ENCODE results near the gene ACSBG1. TPM values are rescaled to one million over a fixed set of nuclear protein-coding genes. Genes with fewer than 3 reads are reported as not detected.

Gene ACSBG1
- total and polyA plus RNA-seq, 10 of the 15 experiments (the other 5 are each of a cell fraction or from before 2014, with no cell fraction given): 0.11 to 0.75 (median 0.42) TPM

DNA sequence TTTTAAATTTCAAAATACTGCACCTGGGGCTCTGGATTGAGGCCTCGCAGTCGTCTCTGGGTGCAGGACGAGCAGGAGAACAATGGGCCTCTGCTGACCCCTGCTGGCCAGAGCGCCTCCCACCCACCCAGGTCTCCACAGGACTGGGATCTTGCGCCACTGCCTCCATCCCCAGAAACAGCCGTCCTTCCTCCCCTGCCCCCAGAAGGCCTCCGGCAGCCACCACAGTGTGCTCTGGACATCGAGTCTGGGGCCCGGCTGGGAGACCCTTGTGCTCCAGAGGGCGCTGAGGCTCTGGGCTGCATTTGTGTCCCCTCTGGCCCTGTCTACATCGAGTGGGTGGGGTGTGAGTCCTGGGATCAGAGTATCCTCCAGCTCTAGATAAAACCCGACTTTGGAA is 6.7 kb upstream of the ACSBG1 start:
- BruUV-seq (replicated peaks): no TSS peak
- SMC1A ChIA-PET (ENCODE audit: uncharacterized antibody, unreplicated experiment): interaction anchor here (0.7 to 5.0 kb wide), 20 partner anchors 17 to 282 kb away, joined by 3 to 55 read pairs (median 5); partner anchors contain the start of gene CIB2
- CTCF ChIA-PET: interaction anchor here (0.6 to 5.5 kb wide), 42 partner anchors 10 to 854 kb away, joined by 3 to 164 read pairs (median 4); partner anchors contain the start of genes CIB2, IREB2 and SKIC8
- WGBS (ENCODE audit: insufficient coverage, insufficient replicate concordance, low lambda C conversion rate, missing lambda C conversion rate): 13% methylated on average over 12 of the region's 12 CpGs
- no peak overlapping the region for H2AFZ ChIP-seq (ENCODE audit: control insufficient read depth, low read depth, low read length)
- POLR2A ChIA-PET: interaction anchor here (0.7 kb wide), 2 partner anchors 41 to 117 kb away, joined by 3 to 5 read pairs; no protein-coding TSS in a partner anchor
- intact Hi-C loops (cut with micrococcal nuclease; ENCODE audit: unreplicated experiment): loop anchor here (1.0 to 2.0 kb wide), 5 partner anchors 46 to 282 kb away; partner anchors contain the start of gene CIB2
- H3K9me3 ChIP-seq (replicated peaks; ENCODE audit: control insufficient read depth, insufficient read depth, low read length): no peaks in the 10 kb centered on the region
- H3K4me2 ChIP-seq (ENCODE audit: control insufficient read depth, insufficient read depth): no peak overlapping the region
- H3K27ac ChIP-seq (ENCODE audit: control insufficient read depth, insufficient read depth): no peak overlapping the region
- H3K27me3 ChIP-seq (replicated peaks in 1 of 2; ENCODE audit: control insufficient read depth in 2 of 2, insufficient read depth in 2 of 2, low read length in 1 of 2): no peaks in the 10 kb centered on the region
- RAD21 ChIA-PET (ENCODE audit: unreplicated experiment): interaction anchor here (0.7 to 4.0 kb wide), 12 partner anchors 13 to 282 kb away, joined by 3 to 44 read pairs (median 5); partner anchors contain the start of gene CIB2
- in situ Hi-C loops (cut with MboI): loop anchor here (5.0 kb wide), 2 partner anchors 129 to 284 kb away; no protein-coding TSS in a partner anchor
- no peak overlapping the region for H3K4me3 ChIP-seq
- no peaks in the 10 kb centered on the region for H3K79me2 ChIP-seq (ENCODE audit: control insufficient read depth, insufficient read depth, low read length)
- no peaks in the 10 kb centered on the region for H3K36me3 ChIP-seq (ENCODE audit: control insufficient read depth in 2 of 2, insufficient read depth in 2 of 2, low read length in 1 of 2)
- TF ChIP-seq CHD2 (IDR thresholded peaks at IDR 0.05; ENCODE audit: borderline replicate concordance, low read depth, low read length) (no peak), SMC3 (IDR thresholded peaks at IDR 0.05; ENCODE audit: borderline replicate concordance, low read length) (peak; percentile 96), YY1 (IDR thresholded peaks at IDR 0.05; ENCODE audit: low read depth, low read length) (peak; percentile 65), HDGF (IDR thresholded peaks at IDR 0.05) (no peak), DPF2 (IDR thresholded peaks at IDR 0.05) (no peak), SMAD1 (IDR thresholded peaks at IDR 0.05; ENCODE audit: low read depth, partially characterized antibody) (no peak), EGR1 (IDR thresholded peaks at IDR 0.05; ENCODE audit: borderline replicate concordance in 1 of 2, low read depth in 2 of 2, low read length in 2 of 2) (peak in 1 of 2 experiments; percentile 40; a peak in 1 of 3 replicates), SPI1 (IDR thresholded peaks at IDR 0.05; ENCODE audit: borderline replicate concordance, insufficient read depth, low read depth, low read length) (no peak), BHLHE40 (IDR thresholded peaks at IDR 0.05; ENCODE audit: borderline replicate concordance in 1 of 2, low read depth in 2 of 2, low read length in 1 of 2) (no peak), RAD21 (IDR thresholded peaks at IDR 0.05; ENCODE audit: insufficient read depth, low read depth, low read length) (peak; percentile 86)
- TF ChIP-seq, protein P1, sequence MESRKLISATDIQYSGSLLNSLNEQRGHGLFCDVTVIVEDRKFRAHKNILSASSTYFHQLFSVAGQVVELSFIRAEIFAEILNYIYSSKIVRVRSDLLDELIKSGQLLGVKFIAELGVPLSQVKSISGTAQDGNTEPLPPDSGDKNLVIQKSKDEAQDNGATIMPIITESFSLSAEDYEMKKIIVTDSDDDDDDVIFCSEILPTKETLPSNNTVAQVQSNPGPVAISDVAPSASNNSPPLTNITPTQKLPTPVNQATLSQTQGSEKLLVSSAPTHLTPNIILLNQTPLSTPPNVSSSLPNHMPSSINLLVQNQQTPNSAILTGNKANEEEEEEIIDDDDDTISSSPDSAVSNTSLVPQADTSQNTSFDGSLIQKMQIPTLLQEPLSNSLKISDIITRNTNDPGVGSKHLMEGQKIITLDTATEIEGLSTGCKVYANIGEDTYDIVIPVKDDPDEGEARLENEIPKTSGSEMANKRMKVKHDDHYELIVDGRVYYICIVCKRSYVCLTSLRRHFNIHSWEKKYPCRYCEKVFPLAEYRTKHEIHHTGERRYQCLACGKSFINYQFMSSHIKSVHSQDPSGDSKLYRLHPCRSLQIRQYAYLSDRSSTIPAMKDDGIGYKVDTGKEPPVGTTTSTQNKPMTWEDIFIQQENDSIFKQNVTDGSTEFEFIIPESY (IDR thresholded peaks at IDR 0.05): no peak
- TF ChIP-seq, protein P2, sequence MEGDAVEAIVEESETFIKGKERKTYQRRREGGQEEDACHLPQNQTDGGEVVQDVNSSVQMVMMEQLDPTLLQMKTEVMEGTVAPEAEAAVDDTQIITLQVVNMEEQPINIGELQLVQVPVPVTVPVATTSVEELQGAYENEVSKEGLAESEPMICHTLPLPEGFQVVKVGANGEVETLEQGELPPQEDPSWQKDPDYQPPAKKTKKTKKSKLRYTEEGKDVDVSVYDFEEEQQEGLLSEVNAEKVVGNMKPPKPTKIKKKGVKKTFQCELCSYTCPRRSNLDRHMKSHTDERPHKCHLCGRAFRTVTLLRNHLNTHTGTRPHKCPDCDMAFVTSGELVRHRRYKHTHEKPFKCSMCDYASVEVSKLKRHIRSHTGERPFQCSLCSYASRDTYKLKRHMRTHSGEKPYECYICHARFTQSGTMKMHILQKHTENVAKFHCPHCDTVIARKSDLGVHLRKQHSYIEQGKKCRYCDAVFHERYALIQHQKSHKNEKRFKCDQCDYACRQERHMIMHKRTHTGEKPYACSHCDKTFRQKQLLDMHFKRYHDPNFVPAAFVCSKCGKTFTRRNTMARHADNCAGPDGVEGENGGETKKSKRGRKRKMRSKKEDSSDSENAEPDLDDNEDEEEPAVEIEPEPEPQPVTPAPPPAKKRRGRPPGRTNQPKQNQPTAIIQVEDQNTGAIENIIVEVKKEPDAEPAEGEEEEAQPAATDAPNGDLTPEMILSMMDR (IDR thresholded peaks at IDR 0.05 in 2 of 3, conservative IDR thresholded peaks at IDR 0.05 in 1 of 3; ENCODE audit: control insufficient read depth in 2 of 3, extremely low read depth in 1 of 3, insufficient read depth in 1 of 3, low read depth in 3 of 3, low read length in 3 of 3): peak; percentile 84 to 93 (median 88)
- TF ChIP-seq, protein P3, sequence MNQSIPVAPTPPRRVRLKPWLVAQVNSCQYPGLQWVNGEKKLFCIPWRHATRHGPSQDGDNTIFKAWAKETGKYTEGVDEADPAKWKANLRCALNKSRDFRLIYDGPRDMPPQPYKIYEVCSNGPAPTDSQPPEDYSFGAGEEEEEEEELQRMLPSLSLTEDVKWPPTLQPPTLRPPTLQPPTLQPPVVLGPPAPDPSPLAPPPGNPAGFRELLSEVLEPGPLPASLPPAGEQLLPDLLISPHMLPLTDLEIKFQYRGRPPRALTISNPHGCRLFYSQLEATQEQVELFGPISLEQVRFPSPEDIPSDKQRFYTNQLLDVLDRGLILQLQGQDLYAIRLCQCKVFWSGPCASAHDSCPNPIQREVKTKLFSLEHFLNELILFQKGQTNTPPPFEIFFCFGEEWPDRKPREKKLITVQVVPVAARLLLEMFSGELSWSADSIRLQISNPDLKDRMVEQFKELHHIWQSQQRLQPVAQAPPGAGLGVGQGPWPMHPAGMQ (IDR thresholded peaks at IDR 0.05; ENCODE audit: borderline replicate concordance): no peak
- DNase-seq (ENCODE audit: low read depth, low spot score) (no peak), ATAC-seq (peak; percentile 99), FAIRE-seq (peak; percentile 95)
- no peaks in the 10 kb centered on the region for H4K20me1 ChIP-seq (ENCODE audit: control insufficient read depth, insufficient read depth)
- H3K4me1 ChIP-seq (ENCODE audit: control insufficient read depth, insufficient read depth, low read length): no peaks in the 10 kb centered on the region
- H3K9ac ChIP-seq (ENCODE audit: control insufficient read depth, insufficient read depth, low read length): no peak overlapping the region

All from GM12878 (cell line).